GM18519 (cell line): ENCODE data around the gene RNF167.
"Not testable (repeated sequence)": the region's sequence is repeated elsewhere in the genome, so short reads cannot be mapped to it uniquely, and the experiment has no call there.

Experiments
- ATAC-seq: cut with Tn5 transposase; IDR thresholded peaks from one replicate; pipeline ENCODE4 v1.9.1; 2021; ENCODE audit warnings: mild to moderate bottlenecking, moderate library complexity; ENCODE audit not compliant: unreplicated experiment, low FRiP score

Gene RNF167

DNA sequence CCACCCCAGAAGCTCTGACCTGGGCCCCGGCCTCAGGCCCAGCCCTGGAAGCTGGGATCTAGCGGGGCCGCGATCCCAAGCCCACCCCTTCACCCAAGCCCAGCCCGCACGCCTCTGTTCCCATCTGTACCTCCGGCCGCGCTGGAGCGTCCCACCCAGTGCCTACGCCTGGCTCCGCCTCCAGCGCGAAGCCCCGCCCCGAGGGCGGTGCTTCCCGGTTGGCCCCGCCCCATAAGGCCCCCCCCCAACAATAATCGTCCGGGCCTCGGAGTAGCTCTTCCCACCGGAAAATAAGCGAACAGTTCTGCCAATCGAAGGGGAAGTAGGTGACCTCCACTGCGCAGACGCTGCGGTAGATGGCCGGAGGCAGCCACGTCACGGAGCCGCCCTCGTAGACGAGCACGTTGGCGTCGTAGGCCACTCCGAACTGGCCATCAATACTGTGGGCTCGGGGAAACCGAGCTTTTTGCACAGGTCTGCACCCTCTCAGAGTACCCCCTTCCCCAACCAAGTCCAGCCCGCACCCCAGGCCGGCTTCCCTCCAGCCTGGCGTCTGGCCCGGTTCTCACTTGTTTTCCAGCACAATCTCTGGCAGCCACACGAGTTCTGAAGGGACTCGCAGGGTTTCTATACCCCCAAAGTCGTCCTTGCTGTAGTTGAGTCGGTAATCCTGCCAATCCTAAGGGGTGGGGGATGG lies 38.3 kb upstream of the RNF167 start:
- ATAC-seq = no peak

DNA sequence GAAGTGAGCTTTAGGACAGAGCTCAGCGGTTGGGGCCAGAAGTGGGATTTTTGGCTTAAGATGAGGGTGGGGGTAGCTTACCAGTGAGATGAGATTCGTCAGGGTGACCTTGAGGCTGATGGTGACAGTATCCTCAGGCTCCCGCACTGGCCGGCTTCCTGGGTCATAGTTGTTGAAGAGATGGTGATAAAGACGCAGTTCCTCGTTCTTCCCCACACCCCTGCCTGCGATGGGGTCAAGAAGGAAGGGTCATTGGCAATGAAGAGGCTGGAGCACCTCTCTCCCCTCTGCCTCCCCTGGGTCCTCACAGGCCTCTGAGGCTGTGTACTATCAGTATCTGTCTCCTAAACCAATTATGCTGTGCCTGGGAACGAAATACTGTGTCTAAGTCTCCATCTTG lies 37.5 kb upstream of the RNF167 start:
- no peak for ATAC-seq

DNA sequence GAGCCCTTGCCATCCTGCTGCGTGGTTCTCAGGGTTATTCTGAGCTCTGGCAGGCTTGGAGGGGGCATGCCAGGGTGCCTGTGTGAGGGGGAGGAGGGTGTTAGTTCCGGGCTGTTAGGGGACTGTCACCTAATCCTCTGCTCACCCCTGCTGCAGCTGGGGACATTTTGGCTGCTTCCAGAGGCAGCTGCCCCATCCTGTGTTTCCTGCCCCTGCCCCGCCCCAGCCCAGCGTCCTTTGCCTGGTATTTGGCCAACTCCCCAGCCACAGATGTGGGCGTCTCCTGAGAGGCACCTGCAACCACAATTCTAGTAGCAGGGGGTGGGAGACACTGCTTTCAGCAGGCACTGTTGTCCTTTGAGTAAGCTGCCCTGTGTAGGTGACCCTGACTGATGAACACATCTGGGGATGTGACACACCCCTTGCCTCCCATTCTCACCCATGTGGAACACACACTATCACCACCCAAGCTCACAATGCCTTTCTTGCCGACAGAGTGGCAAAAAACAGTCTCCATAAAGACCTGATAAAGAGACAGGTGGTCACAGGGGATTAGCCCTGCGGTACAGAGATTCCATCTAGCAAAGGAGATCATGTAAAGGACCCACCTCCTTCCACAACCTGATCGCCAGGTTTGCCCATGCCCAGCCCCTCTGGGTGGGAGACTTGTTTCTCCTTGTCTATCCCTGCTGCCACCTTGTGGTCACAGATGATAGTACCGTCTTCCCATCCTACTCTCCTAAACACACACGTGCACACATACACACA lies 36.8 kb upstream of the RNF167 start, which contains the start of gene CHRNE:
TSS of gene CHRNE (minus strand) at position 48 of the 768 bp plus-strand sequence. CDS start at position 13, 35 bp downstream.
- ATAC-seq = no peak

DNA sequence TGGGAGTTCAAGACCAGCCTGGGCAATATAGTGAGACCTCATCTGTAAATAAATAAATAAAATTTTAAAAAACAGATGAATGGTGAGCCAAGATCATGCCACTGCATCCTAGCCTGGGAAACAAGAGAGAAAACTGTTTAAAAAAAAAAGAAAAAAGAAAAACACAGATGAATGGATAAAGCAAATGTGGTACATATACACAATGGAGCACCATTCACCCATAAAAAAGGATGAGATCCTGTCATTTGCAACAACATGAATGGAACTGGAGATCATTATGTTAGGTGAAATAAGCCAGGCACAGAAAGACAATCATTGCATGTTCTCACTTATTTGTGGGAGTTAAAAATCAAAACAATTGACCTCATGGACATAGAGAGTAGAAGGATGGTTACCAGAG lies 33.4 kb upstream of the RNF167 start:
- ATAC-seq = not testable (repeated sequence)

DNA sequence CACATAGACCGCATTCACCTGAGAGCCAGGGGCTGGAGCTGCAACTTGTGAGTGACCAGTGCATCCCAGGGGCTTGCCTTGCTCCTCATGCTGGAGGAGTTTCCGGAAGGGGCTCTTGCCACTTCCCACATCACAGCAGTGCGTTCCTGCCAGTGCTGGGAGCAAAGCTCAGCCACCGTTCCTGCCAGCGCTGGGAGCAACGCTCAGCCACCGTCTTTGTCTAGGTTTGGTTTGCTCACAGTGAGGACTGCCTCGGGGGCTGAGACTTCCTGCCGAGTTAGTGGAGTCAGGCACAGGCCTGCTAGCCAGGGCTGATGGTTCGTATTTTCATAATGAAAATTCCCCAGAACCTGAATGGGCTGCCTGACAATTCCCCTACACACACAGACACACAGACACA lies 31.8 kb upstream of the RNF167 start:
- ATAC-seq = no peak

DNA sequence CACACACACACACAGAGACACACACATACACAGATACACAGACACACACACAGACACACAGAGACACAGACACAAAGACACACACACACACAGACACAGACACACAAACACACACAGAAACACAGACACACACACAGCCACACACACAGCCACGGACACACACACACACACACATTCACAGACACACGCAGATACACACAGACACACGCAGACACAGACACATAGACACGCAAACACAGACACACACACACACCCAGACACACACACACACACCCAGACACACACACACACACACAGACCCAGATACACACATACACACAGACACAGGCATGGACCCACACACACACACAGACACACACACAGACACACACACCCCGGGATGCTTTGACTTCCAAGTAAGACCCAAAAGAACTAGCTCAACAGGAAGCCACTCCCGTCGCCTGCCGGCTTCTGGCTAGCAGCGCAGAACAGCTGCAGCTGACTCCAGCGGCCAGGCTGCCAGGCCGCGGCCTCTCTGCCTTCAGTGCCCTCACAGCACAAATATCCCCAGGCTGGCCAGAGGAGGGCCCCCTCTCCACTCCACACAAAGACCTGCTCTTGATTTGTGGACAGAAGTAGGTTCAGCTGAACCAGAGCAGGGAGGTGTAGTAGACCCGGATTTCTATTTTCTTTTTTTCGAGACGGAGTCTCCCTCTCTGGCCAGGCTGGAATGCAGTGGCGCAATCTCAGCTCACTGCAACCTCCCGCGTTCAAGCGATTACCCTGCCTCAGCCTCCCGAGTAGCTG lies 31.2 kb upstream of the RNF167 start:
- no peak for ATAC-seq

DNA sequence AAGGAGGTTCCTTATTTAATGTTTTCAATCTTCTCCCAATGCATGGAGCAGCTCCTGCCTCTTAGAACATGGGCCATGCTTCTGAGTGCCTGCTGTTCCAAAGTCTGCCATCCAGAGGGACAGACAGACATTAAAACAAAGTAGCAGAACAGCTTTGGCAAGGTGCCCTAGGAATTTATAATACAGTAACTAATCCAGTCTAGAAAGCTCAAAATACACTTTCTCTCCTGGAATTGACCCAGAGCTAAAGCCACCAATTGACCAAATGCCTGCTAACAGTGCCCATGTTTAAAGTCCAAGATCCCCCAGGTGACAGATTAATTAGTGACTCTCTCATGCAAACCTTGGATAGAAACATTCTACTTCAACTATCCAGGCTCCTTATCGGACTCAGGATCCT lies 26.1 kb upstream of the RNF167 start:
- no peak for ATAC-seq

DNA sequence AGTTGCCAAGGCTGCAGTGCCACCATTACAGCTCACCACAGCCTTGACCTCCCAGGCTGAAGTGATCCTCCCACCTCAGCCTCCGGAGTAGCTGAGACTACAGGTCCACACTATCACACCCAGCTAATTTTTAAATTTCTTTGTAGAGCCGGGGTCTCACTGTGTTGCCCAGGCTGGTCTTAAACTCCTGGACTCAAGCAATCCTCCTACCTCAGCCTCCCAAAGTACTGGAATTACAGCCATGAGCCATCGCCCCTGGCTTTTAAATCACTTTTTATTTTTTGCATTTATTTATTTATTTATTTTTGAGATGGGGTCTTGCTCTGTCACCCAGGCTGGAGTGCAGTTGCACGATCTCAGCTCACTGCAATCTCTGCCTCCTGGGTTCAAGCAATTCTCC lies 25.5 kb upstream of the RNF167 start:
- ATAC-seq = not testable (repeated sequence)

DNA sequence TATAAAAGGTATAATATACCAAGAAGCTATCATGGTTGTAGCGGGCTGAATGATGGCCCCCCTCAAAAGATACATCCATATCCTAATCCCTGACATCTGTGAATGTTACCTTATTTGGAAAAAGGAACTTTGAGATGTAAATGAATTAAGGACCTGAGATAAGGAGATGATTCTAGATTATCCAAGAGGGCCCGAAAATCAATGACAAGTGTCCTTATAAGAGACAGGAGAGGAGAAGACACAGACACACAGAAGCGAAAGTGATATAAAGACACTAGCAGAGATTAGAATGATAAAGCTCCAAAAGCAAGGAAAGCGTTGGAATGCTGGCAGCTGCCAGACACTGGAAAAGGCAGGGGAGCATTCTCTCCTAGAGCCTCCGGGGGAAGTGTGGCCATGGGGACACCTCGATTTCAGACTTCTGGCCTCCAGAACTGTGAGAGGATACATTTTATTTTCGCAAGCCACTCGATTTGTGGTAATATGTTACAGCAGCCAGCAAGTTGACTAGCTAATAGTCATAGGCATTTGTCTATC lies 20.5 kb upstream of the RNF167 start:
- ATAC-seq = no peak

DNA sequence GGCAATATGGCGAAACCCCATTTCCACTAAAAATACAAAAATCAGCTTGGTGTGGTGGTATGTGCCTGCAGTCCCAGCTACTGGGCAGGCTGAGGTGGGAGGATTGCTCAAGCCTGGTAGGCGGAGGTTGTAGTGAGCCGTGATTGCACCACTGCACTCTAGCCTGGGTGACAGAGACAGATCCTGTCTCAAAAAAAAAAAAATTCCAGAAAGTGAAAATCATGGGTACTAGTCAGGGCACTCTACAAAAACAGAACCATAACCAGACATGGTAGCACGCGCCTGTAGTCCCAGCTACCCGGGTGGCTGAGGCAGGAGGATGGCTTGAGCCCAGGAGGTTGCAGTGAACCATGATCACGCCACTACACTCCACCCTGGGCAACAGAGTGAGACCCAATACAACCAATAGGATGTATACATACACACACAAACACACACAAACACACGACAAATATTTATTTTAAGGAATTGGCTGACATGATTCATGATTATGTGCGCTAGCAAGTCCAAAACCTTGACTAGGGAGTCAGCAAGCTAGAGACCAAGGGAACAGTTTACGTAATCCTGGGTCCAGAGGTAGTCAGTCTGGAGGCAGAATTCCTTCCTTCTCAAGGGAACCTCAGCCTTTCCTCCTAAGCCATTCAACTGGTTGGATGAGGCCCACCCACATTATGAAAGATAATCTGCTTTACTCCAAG lies 19.6 kb upstream of the RNF167 start:
- ATAC-seq = no peak

DNA sequence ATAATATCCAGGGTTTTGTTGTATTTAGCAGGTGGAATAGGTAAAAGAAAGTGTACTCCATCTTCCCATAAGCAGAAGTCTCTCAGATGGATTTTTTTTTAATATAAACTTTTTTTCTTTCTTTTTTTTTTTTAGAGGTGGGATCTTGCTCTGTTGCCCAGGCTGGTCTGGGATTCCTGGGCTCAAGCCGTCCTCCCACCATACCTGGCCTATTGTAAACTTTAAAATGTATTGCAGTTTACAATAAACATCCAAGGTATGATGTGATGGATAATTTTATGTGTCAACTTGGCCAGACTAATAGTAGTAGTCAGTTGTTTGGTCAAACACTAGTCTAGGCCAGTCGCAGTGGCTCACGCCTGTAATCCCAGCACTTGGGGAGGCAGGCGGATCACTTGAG lies 18.7 kb upstream of the RNF167 start:
- no peak for ATAC-seq

DNA sequence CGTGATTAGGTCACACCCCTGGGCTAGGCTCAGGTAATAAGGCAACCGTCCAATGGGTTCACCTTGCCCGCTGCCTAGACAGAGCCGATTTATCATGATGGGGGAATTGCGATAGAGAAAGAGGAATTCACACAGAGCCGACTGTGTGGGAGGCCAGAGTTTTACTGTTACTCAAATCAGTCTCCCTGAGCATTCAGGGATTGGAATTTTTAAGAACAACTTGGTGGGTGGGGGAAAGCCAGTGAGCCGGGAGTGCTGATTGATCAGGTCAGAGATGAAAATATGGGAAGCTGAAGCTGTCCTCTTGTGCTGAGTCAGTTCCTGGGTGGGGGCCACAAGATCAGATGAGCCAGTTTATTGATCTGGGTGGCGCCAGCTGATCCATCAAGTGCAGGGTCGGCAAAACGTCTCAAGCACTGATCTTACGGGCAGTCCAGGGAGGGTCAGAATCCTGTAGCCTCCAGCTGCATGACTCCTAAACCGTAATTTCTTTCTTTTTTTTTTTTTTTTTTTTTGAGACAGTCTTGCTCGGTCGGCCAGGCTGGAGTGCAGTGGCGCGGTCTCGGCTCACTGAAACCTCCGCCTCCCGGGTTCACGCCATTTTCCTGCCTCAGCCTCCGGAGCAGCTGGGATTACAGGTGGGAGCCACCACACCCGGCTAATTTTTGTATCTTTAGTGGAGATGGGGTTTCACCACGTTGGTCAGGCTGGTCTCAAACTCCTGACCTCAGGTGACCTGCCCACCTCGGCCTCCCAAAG lies 13.3 kb upstream of the RNF167 start:
- not testable (repeated sequence) for ATAC-seq

DNA sequence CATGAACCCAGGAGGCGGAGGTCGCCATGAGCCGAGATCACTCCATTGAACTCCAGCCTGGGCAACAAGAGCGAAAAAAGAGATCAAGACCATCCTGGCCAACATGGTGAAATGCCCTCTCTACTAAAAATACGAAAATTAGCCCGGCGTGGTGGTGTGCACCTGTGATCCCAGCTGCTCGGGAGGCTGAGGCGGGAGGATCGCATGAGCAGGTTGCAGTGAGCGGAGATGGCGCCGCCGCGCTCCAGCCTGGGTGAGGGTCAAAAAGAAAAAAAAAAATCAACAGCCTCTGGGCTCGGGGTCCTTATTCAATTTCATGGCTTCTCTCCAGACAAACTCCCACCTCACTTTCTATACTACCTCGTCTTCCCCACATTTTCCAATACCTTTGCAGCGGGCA lies 11.2 kb upstream of the RNF167 start:
- ATAC-seq = no peak

DNA sequence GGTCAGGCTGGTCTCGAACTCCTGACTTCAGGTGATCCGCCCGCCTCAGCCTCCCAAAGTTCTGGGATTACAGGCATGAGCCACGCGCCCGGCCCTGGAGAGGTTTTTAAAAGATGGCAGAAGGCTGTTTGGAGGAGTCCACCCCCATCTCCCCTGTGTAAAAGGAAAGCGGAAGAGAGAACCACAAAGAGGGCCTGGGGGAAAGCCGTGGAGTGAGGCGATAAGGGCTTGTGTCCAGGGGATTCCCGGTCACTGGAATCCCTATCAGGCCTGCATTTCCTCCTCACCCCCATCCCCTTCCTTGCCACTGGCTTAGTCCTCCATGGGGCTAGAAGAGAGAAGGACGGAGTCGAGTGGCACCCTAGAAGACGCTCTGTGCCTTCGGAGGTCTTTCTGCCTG lies 8.1 kb upstream of the RNF167 start, which contains the start of gene GP1BA:
TSS of gene GP1BA (plus strand) at position 315 of the 400 bp plus-strand sequence. CDS start 328 bp downstream, outside the sequence.
- no peak for ATAC-seq

DNA sequence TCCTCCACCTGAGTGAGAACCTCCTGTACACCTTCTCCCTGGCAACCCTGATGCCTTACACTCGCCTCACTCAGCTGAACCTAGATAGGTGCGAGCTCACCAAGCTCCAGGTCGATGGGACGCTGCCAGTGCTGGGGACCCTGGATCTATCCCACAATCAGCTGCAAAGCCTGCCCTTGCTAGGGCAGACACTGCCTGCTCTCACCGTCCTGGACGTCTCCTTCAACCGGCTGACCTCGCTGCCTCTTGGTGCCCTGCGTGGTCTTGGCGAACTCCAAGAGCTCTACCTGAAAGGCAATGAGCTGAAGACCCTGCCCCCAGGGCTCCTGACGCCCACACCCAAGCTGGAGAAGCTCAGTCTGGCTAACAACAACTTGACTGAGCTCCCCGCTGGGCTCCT lies 7.3 kb upstream of the RNF167 start:
- ATAC-seq = no peak

DNA sequence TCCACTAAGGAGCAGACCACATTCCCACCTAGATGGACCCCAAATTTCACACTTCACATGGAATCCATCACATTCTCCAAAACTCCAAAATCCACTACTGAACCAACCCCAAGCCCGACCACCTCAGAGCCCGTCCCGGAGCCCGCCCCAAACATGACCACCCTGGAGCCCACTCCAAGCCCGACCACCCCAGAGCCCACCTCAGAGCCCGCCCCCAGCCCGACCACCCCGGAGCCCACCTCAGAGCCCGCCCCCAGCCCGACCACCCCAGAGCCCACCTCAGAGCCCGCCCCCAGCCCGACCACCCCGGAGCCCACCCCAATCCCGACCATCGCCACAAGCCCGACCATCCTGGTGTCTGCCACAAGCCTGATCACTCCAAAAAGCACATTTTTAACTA lies 6.4 kb upstream of the RNF167 start:
- ATAC-seq = no peak

DNA sequence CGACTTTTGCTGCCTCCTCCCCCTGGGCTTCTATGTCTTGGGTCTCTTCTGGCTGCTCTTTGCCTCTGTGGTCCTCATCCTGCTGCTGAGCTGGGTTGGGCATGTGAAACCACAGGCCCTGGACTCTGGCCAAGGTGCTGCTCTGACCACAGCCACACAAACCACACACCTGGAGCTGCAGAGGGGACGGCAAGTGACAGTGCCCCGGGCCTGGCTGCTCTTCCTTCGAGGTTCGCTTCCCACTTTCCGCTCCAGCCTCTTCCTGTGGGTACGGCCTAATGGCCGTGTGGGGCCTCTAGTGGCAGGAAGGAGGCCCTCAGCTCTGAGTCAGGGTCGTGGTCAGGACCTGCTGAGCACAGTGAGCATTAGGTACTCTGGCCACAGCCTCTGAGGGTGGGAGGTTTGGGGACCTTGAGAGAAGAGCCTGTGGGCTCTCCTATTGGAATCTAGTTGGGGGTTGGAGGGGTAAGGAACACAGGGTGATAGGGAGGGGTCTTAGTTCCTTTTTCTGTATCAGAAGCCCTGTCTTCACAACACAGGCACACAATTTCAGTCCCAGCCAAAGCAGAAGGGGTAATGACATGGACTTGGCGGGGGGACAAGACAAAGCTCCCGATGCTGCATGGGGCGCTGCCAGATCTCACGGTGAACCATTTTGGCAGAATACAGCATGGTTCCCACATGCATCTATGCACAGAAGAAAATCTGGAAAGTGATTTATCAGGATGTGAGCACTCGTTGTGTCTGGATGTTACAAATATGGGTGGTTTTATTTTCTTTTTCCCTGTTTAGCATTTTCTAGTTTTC lies 5.7 kb upstream of the RNF167 start:
- ATAC-seq = no peak

DNA sequence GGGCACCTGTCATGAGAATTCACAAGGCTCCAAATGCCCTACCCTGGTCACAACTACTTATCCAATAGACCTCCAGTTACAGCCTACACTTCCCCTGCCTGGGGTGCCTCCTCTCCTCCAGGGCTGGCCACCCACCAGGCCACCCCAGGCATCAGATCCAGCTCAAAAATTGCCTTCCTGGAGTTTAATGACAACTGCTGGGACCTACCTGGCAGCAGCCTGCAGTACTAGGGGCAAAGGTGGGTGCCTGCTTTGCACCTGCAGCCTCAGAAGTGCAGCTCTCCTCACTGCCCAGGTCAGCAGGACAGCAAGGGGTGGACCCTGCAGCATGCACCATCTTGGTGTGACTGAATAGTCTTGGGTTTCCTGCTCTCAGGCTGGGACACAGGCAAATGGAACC lies 4.4 kb upstream of the RNF167 start:
- ATAC-seq = no peak

DNA sequence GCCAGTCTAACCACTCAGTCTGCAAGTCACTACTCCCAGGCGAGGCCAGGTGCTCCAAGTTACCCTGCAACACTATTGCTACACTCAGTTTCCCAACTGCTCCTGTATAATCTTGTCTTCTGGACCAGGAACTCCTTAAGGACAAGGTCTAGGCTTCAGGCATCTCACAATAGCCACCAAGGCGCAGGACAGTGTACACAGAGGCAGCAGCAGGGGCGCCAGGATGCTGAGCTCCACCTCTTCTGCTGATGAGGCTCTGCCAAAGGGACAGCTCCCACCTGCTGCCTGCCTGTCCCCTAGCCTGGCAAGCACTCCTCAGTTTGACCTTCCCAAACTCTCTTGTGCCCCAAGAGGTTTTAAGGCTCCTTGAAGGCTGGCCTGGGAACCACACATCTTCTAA lies 3.6 kb upstream of the RNF167 start:
- ATAC-seq = no peak
